Smooth muscle cell (in vitro differentiated cells): ENCODE measurements around the gene ZMYND10. TPM values are rescaled to one million over a fixed set of nuclear protein-coding genes. Genes with fewer than 3 reads are reported as not detected.

Experiments
- DNase-seq: peaks from one replicate; lab custom pipeline; 2025; ENCODE audit not compliant: unreplicated experiment; lab: John Stamatoyannopoulos, UW
- H2AFZ ChIP-seq: fragments of 200-600 bp; sonication (generic); 2 replicates; pipeline ENCODE4 v1.6.0; 2016; ENCODE audit warnings: antibody characterized with exemption, low read depth, mild to moderate bottlenecking
- H3F3A ChIP-seq: fragments of 200-600 bp; sonication (generic); 2 replicates; pipeline ENCODE4 v1.6.0; 2017; ENCODE audit warnings: antibody characterized with exemption, low read depth
- H3K27ac ChIP-seq: fragments of 200-600 bp; sonication (generic); 2 replicates; pipeline ENCODE4 v1.5.1; 2016; ENCODE audit warnings: low read depth, mild to moderate bottlenecking
- H3K27me3 ChIP-seq: fragments of 200-600 bp; sonication (generic); 2 replicates; pipeline ENCODE4 v1.6.1; 2016; ENCODE audit warnings: low read depth, mild to moderate bottlenecking
- H3K36me3 ChIP-seq: fragments of 200-600 bp; sonication (generic); 2 replicates; pipeline ENCODE4 v1.5.1; 2016; ENCODE audit warnings: low read depth
- H3K4me1 ChIP-seq: fragments of 200-600 bp; sonication (generic); 2 replicates; pipeline ENCODE4 v1.5.1; 2016; ENCODE audit warnings: low read depth
- H3K4me2 ChIP-seq: fragments of 200-600 bp; sonication (generic); 2 replicates; pipeline ENCODE4 v1.6.0; 2016; ENCODE audit warnings: mild to moderate bottlenecking
- H3K4me3 ChIP-seq: fragments of 200-600 bp; sonication (generic); 2 replicates; pipeline ENCODE4 v1.5.1; 2016; ENCODE audit warnings: mild to moderate bottlenecking
- H3K79me2 ChIP-seq: fragments of 200-600 bp; sonication (generic); 2 replicates; pipeline ENCODE4 v1.6.0; 2016; ENCODE audit warnings: low read depth, mild to moderate bottlenecking
- H3K9ac ChIP-seq: fragments of 200-600 bp; sonication (generic); 2 replicates; pipeline ENCODE4 v1.6.0; 2016; ENCODE audit warnings: low read depth
- H3K9me3 ChIP-seq: fragments of 200-600 bp; sonication (generic); replicated peaks from 2 replicates; pipeline ENCODE4 v1.5.1; 2016; ENCODE audit warnings: low read depth
- H4K20me1 ChIP-seq: fragments of 200-600 bp; sonication (generic); 2 replicates; pipeline ENCODE4 v1.6.0; 2016; ENCODE audit warnings: low read depth
- WGBS: methylation state at CpG from one replicate; pipeline ENCODE4 v1.1.7; 2016; ENCODE audit warnings: low lambda C conversion rate; 5-methylcytosine and 5-hydroxymethylcytosine counted together
- polyA plus RNA-seq: library from polyadenylated mRNA; unstranded; fragments of >200 nt; fragmentation: Nextera tagmentation; extraction: Ambion mirVana; gene quantifications from 2 replicates; pipeline ENCODE4 v1.2.1, GENCODE V29; 2016
- total RNA-seq: library from RNA; depleted of rRNA; stranded (reverse); fragments of >200 nt; gene quantifications from 2 replicates; pipeline ENCODE4 v1.2.3, GENCODE V29; 2014
- TF ChIP-seq, protein P1 (sequence below): fragments of 200-600 bp; sonication (generic); IDR thresholded peaks from 2 replicates; pipeline ENCODE4 v1.5.1; 2017; ENCODE audit warnings: borderline replicate concordance, mild to moderate bottlenecking, antibody characterized with exemption; ENCODE audit not compliant: insufficient read depth, poor library complexity, severe bottlenecking

ZMYND10 gene
- total and polyA plus RNA-seq, 2 experiments from 2014 or later: 0.27 to 1.7 TPM

DNA sequence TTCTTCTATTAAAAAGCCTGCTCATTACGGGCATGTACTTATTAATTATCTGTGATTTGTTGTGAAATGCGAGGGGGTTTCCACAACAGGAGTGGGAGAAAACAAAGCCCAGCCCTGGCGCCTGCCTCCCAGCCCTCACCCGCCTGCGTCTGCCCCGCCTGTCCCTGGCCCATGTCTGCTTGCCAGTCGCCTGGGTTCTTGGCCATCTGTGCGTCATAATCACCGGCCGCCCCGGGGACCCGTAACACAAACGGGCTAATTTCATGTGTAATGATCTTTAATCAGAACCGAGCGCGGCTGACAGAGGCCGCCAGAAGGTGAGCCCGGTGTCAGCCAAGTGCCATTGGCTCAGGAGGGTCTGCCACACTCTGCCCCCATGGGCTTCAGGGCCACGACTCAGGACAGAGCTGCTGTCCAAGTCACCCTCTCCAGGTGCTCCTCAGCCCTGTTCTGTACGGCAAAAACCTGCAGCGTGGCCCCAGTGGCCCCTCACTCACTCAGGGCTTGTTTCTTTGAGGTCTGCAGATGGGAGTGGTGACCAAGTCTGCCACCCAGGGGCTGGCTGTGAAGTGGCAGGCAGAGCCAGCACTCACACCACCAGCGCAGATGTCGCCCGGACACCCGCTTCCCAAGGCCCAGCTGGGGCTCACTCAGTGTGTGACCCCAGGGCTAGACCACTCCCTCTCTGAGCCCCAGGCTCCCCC lies 42.6 kb upstream of the ZMYND10 start:
- WGBS: 85% methylated on average over 25 of the region's 25 CpGs
- H3K4me1 ChIP-seq: no peaks in the 10 kb centered on the region
- no peaks in the 10 kb centered on the region for H3K36me3 ChIP-seq
- no peaks in the 10 kb centered on the region for H4K20me1 ChIP-seq
- H3K79me2 ChIP-seq: no peaks in the 10 kb centered on the region
- H3K9me3 ChIP-seq: no peaks in the 10 kb centered on the region
- H3K27me3 ChIP-seq: no peaks in the 10 kb centered on the region
- H3K9ac ChIP-seq: no peak overlapping the region
- DNase-seq: no peak
- no peak overlapping the region for H3K27ac ChIP-seq
- TF ChIP-seq, protein P1, sequence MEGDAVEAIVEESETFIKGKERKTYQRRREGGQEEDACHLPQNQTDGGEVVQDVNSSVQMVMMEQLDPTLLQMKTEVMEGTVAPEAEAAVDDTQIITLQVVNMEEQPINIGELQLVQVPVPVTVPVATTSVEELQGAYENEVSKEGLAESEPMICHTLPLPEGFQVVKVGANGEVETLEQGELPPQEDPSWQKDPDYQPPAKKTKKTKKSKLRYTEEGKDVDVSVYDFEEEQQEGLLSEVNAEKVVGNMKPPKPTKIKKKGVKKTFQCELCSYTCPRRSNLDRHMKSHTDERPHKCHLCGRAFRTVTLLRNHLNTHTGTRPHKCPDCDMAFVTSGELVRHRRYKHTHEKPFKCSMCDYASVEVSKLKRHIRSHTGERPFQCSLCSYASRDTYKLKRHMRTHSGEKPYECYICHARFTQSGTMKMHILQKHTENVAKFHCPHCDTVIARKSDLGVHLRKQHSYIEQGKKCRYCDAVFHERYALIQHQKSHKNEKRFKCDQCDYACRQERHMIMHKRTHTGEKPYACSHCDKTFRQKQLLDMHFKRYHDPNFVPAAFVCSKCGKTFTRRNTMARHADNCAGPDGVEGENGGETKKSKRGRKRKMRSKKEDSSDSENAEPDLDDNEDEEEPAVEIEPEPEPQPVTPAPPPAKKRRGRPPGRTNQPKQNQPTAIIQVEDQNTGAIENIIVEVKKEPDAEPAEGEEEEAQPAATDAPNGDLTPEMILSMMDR: peak; percentile 18
- H2AFZ ChIP-seq: no peak overlapping the region
- no peak overlapping the region for H3K4me2 ChIP-seq
- H3K4me3 ChIP-seq: no peak overlapping the region
- H3F3A ChIP-seq: no peaks in the 10 kb centered on the region

DNA sequence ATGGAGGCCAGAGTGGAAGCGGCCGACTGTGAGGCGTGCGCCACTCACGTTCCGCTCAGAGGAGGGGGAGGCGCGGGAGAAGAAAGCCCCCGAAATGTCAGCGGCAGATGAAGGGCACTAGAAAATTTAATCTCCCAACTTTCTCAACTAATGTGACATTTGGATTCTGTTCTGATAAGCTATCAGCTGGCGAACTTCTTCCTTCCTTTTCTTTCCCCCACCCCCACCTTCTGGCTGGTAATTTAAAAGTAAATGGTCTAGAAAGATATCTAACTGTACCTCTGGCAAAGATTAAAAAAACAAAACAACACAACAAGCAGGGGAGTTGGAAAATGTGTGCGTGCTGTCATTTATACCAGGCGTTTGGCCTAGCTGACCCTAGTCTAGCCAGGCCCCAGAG lies 40.2 kb upstream of the ZMYND10 start:
- Histone ChIP-seq H3K79me2 (no peaks in the 10 kb centered on the region), H3F3A (no peaks in the 10 kb centered on the region), H3K27ac (no peak overlapping the region), H3K4me1 (no peaks in the 10 kb centered on the region), H3K36me3 (no peaks in the 10 kb centered on the region), H3K27me3 (no peaks in the 10 kb centered on the region), H2AFZ (no peak overlapping the region), H3K4me2 (no peak overlapping the region), H3K9ac (no peak overlapping the region), H3K9me3 (no peaks in the 10 kb centered on the region), H3K4me3 (no peak overlapping the region), H4K20me1 (no peaks in the 10 kb centered on the region)
- DNase-seq: no peak
- TF ChIP-seq, protein P1: no peak
- WGBS: 90% methylated on average over 13 of the region's 13 CpGs

DNA sequence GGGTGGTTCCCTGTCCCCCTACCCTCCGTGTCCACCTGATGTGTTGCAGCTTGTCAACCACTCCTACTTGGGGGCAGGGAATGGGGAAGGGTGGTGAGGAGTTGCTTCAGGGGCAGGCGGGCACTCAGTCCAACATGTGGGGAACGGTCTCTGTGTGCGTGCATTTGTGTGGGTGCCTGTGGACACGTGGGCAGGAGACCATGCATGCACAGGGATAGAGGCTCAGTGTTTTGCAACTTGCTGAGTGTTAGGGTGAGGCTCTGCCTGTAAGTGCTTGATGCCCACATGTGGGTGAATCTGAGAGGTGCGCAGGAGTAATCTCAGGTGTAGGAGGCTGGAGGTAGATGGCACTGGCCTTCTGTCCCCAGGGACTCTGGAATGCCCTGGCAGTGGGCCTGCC lies 38.2 kb upstream of the ZMYND10 start:
- no peaks in the 10 kb centered on the region for H3K27me3 ChIP-seq
- H2AFZ ChIP-seq: no peak overlapping the region
- no peaks in the 10 kb centered on the region for H3K4me1 ChIP-seq
- H4K20me1 ChIP-seq: no peaks in the 10 kb centered on the region
- no peak overlapping the region for H3K4me2 ChIP-seq
- 92% methylated on average over 6 of the region's 6 CpGs for WGBS
- H3K4me3 ChIP-seq: no peak overlapping the region
- no peak for DNase-seq
- H3K9me3 ChIP-seq: no peaks in the 10 kb centered on the region
- no peaks in the 10 kb centered on the region for H3F3A ChIP-seq
- no peaks in the 10 kb centered on the region for H3K79me2 ChIP-seq
- TF ChIP-seq, protein P1: no peak
- H3K36me3 ChIP-seq: no peaks in the 10 kb centered on the region
- H3K27ac ChIP-seq: no peak overlapping the region
- H3K9ac ChIP-seq: no peak overlapping the region

DNA sequence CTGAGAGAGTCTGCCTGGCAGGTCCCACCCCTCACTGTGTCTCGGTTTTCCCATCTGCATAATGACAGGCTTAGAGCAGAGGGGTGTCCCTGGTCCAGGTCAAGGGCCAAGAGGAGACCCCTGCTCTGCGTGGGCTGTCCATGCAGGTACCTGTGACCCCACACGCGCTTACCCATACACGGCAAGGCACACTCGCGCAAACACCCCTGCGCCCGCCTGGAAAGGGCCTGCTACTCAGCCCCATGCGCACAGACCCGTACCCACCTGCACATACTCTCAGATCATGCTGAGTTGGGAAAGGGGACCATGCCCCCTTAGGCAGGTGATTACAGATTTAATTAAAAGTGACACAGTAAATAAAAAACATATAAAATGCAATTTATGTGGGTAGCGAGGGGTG lies 37.2 kb upstream of the ZMYND10 start:
- TF ChIP-seq, protein P1: no peak
- Histone ChIP-seq H2AFZ (no peak overlapping the region), H3K27ac (no peak overlapping the region), H3K9me3 (no peaks in the 10 kb centered on the region), H3K79me2 (no peaks in the 10 kb centered on the region), H3K4me2 (no peak overlapping the region), H3K4me3 (no peak overlapping the region), H3F3A (no peaks in the 10 kb centered on the region), H3K27me3 (no peaks in the 10 kb centered on the region), H3K9ac (no peak overlapping the region), H3K4me1 (no peaks in the 10 kb centered on the region), H4K20me1 (no peaks in the 10 kb centered on the region), H3K36me3 (no peaks in the 10 kb centered on the region)
- DNase-seq: no peak
- 93% methylated on average over 12 of the region's 12 CpGs for WGBS
